HepG2 (cell line): Measurements from ENCODE around the gene ASB9. TPM values are rescaled to one million over a fixed set of nuclear protein-coding genes. Genes with fewer than 3 reads are reported as not detected.

Experiments used
- ATAC-seq: fragments of 200-7000 bp; cut with Tn5 transposase; 3 replicates; pipeline ENCODE4 v1.9.1; 2020; ENCODE audit warnings: mild to moderate bottlenecking, moderate library complexity
- BruUV-seq: library from RNA; stranded (reverse); fragments of 400-500 nt; replicated peaks from 2 replicates; lab custom pipeline; 2021; lab: Mats Ljungman, UMichigan
- CTCF ChIA-PET: fragments of 300-600 bp; formaldehyde crosslinking; extraction: SDS; loops from one replicate; lab custom pipeline; 2021; ENCODE audit warnings: low total read pairs, inconsistent platforms, low intra/inter-chr PET ratio; lab: Yijun Ruan, JAX
- POLR2A ChIA-PET: fragments of 350-600 bp; sonication (Branson Sonifier 250); formaldehyde crosslinking; loops from one replicate; lab custom pipeline; 2020; ENCODE audit warnings: antibody characterized with exemption, inconsistent platforms; lab: Yijun Ruan, JAX
- DNase-seq: peaks from one replicate; pipeline ENCODE4 v3.0.0-alpha.2; 2015; ENCODE audit warnings: low spot score
- FAIRE-seq: peaks from 3 replicates; lab custom pipeline; 2011; peaks lifted over from hg19 to GRCh38; lab: Jason Lieb, UNC
- H2AFZ ChIP-seq: one replicate; pipeline ENCODE4 v1.6.1; 2011; ENCODE audit warnings: low read length, inconsistent platforms
- H3K27ac ChIP-seq: fragments of 300-600 bp; 3 replicates; pipeline ENCODE4 v1.8.0; 2011; ENCODE audit warnings: mixed run types, mild to moderate bottlenecking, mixed read lengths, low read length, inconsistent platforms; ENCODE audit not compliant: insufficient read depth; ENCODE audit errors: extremely low read length
- H3K27me3 ChIP-seq, 2 experiments: fragments of 200-600 bp in 1 of 2; 2 replicates in 1 of 2; 3 replicates in 1 of 2; pipeline versions ENCODE4 v1.6.0 to v1.8.0; 2011; ENCODE audit warnings: low read length in 2 of 2, mild to moderate bottlenecking in 2 of 2, moderate library complexity in 2 of 2, inconsistent platforms in 1 of 2; ENCODE audit not compliant: insufficient read depth in 2 of 2, control insufficient read depth in 1 of 2
- H3K36me3 ChIP-seq, 2 experiments: fragments of 200-600 bp in 1 of 2; replicated peaks in 1 of 2; 2 replicates in 1 of 2; 3 replicates in 1 of 2; pipeline versions ENCODE4 v1.5.1 to v1.8.0; 2011; ENCODE audit warnings: low read length in 2 of 2, inconsistent platforms in 1 of 2; ENCODE audit not compliant: insufficient read depth in 2 of 2, control insufficient read depth in 1 of 2
- H3K4me1 ChIP-seq: 2 replicates; pipeline ENCODE4 v1.5.1; 2012; ENCODE audit warnings: low read length, inconsistent platforms; ENCODE audit not compliant: insufficient read depth
- H3K4me2 ChIP-seq: 2 replicates; pipeline ENCODE4 v1.6.0; 2011; ENCODE audit warnings: low read depth, low read length, inconsistent platforms
- H3K4me3 ChIP-seq, 3 experiments: fragments of 200-600 bp in 1 of 3; sonication (generic), shearing (Covaris generic) in 1 of 3; replicated peaks in 1 of 3; 2 replicates each; pipeline ENCODE4 v1.5.1; 2011 to 2016; ENCODE audit warnings: low read length in 3 of 3, inconsistent platforms in 2 of 3, low read depth in 2 of 3, mild to moderate bottlenecking in 2 of 3, control low read depth in 1 of 3, mixed read lengths in 1 of 3; ENCODE audit not compliant: insufficient read depth in 1 of 3
- H3K79me2 ChIP-seq: one replicate; pipeline ENCODE4 v1.6.1; 2011; ENCODE audit warnings: low read length, inconsistent platforms; ENCODE audit not compliant: insufficient read depth
- H3K9ac ChIP-seq: 2 replicates; pipeline ENCODE4 v1.6.0; 2011; ENCODE audit warnings: mild to moderate bottlenecking, low read depth, low read length, inconsistent platforms; ENCODE audit not compliant: insufficient read depth
- H3K9me3 ChIP-seq: 2 replicates; pipeline ENCODE4 v1.5.1; 2012; ENCODE audit warnings: mild to moderate bottlenecking, low read length
- H4K20me1 ChIP-seq: 2 replicates; pipeline ENCODE4 v1.6.0; 2011; ENCODE audit warnings: inconsistent platforms, mild to moderate bottlenecking, low read length, moderate library complexity; ENCODE audit not compliant: insufficient read depth
- AKNA ChIP-seq: sonication (generic); formaldehyde crosslinking; IDR thresholded peaks from 2 replicates; pipeline ENCODE4 v1.4.0; 2020; ENCODE audit warnings: missing genetic modification reagents, borderline replicate concordance
- DNMT3B ChIP-seq: conservative IDR thresholded peaks from 2 replicates; pipeline ENCODE4 v1.6.1; 2016; ENCODE audit warnings: missing biosample characterization, control low read depth
- HMG20A ChIP-seq: IDR thresholded peaks from 2 replicates; pipeline ENCODE4 v1.6.1; 2016; ENCODE audit warnings: borderline replicate concordance
- HNF4G ChIP-seq, 2 experiments: sonication (generic) in 1 of 2; formaldehyde crosslinking in 1 of 2; IDR thresholded peaks; 2 replicates each; pipeline versions ENCODE4 v1.4.0 to v1.6.1; 2011 to 2020; ENCODE audit warnings: borderline replicate concordance in 2 of 2, low read depth in 2 of 2, mild to moderate bottlenecking in 2 of 2, low read length in 1 of 2, missing genetic modification reagents in 1 of 2, moderate library complexity in 1 of 2
- NFIC ChIP-seq: IDR thresholded peaks from 2 replicates; pipeline ENCODE4 v1.6.1; 2012; ENCODE audit warnings: mild to moderate bottlenecking, low read length, inconsistent platforms
- POLR2A ChIP-seq, 2 experiments: IDR thresholded peaks; 2 replicates each; pipeline ENCODE4 v1.6.1; 2011; ENCODE audit warnings: low read depth in 2 of 2, low read length in 2 of 2, mild to moderate bottlenecking in 1 of 2, moderate library complexity in 1 of 2; ENCODE audit not compliant: insufficient read depth in 1 of 2
- SAP130 ChIP-seq: IDR thresholded peaks from 2 replicates; pipeline ENCODE4 v1.6.1; 2016; ENCODE audit warnings: low read depth
- ZNF263 ChIP-seq: sonication (generic); formaldehyde crosslinking; IDR thresholded peaks from 2 replicates; pipeline ENCODE4 v1.4.0; 2020; ENCODE audit warnings: missing genetic modification reagents
- ZNF567 ChIP-seq: sonication (generic); formaldehyde crosslinking; IDR thresholded peaks from 2 replicates; pipeline ENCODE4 v1.8.1; 2023; ENCODE audit warnings: mild to moderate bottlenecking, missing genetic modification reagents, borderline replicate concordance
- ZNF7 ChIP-seq: IDR thresholded peaks from 2 replicates; pipeline ENCODE4 v1.6.1; 2016; ENCODE audit warnings: missing biosample characterization, missing genetic modification reagents
- ZNF740 ChIP-seq: sonication (generic); formaldehyde crosslinking; IDR thresholded peaks from 2 replicates; pipeline ENCODE4 v1.4.0; 2020; ENCODE audit warnings: missing genetic modification reagents
- WGBS: methylation state at CpG from one replicate; pipeline ENCODE4 v1.1.6; 2017; ENCODE audit warnings: low lambda C conversion rate; 5-methylcytosine and 5-hydroxymethylcytosine counted together
- in situ Hi-C: cut with HindIII; loops from 2 replicates; pipeline ENCODE4 v1.10.0; 2017; ENCODE audit warnings: low pct_unique_long_range_greater_than_20kb; ENCODE audit not compliant: extremely low pct_ligation_motif_present
- intact Hi-C: fragments of 100-400 bp; cut with micrococcal nuclease; formaldehyde crosslinking; loops from one replicate; pipeline ENCODE4 v1.10.0; 2022; ENCODE audit not compliant: unreplicated experiment
- polyA plus RNA-seq, 8 experiments: library from polyadenylated mRNA; depleted of rRNA in 3 of 8; stranded (reverse) in 7 of 8; unstranded in 1 of 8; fragments of >200 nt; fragmentation: Illumina TruSeq in 4 of 8; extraction: Trizol in 4 of 8; gene quantifications; 2 replicates each; pipeline versions ENCODE4 v1.2.1 to v1.2.3, GENCODE V29; 2011 to 2016; ENCODE audit warnings: low read depth in 4 of 8, missing spikeins in 1 of 8, mixed read lengths in 1 of 8; ENCODE audit not compliant: insufficient read depth in 1 of 8
- total RNA-seq, 5 experiments: library from RNA; depleted of rRNA; stranded (reverse); fragments of >200 nt; fragmentation: Illumina TruSeq; extraction: Trizol; gene quantifications; 2 replicates each; pipeline ENCODE4 v1.2.3, GENCODE V29; 2016; ENCODE audit warnings: low read depth in 1 of 5

Gene ASB9
- total and polyA plus RNA-seq, 2 of the 13 experiments (the other 11 are each of a cell fraction or from before 2014, with no cell fraction given): 4.2 to 13.8 TPM

- CTCF ChIA-PET: no interaction called here
- H3K27me3 ChIP-seq: no peaks in the 10 kb centered on the region
- peaks cover 0 to 3% of the 10 kb centered on the region in 2 experiments; a peak in 1 of 5 replicates for H3K36me3 ChIP-seq
- WGBS: 97% methylated on average over 4 of the region's 4 CpGs
- no peaks in the 10 kb centered on the region for H3K79me2 ChIP-seq
- H3K4me2 ChIP-seq: no peak overlapping the region
- TF ChIP-seq ZNF740 (CRISPR knock-in tag) (no peak), NFIC (no peak), SAP130 (no peak), HMG20A (CRISPR knock-in tag) (no peak), POLR2A (IDR thresholded peaks at IDR 0.05; ENCODE audit: insufficient read depth in 1 of 2, low read depth in 2 of 2, low read length in 2 of 2) (no peak), ZNF263 (no peak), ZNF567 (CRISPR knock-in tag) (no peak), ZNF7 (CRISPR knock-in tag) (no peak)
- TF ChIP-seq, all 625 proteins: peak for 0
- H3K4me3 ChIP-seq: no peak overlapping the region
- intact Hi-C loops: no loop called here
- no peaks in the 10 kb centered on the region for H3K9me3 ChIP-seq
- H3K4me1 ChIP-seq: no peaks in the 10 kb centered on the region
- no peak for FAIRE-seq
- DNase-seq: no peak
- H3K27ac ChIP-seq: no peak overlapping the region
- H4K20me1 ChIP-seq: no peaks in the 10 kb centered on the region
- no peak overlapping the region for H2AFZ ChIP-seq
- ATAC-seq: no peak
- BruUV-seq: no TSS peak
- POLR2A ChIA-PET: no interaction called here
- no peak overlapping the region for H3K9ac ChIP-seq
- in situ Hi-C loops: no loop called here
Observed at GRCh38 chrX:15319075-15319474, 49.2 kb upstream of the ASB9 start.

GRCh38 chrX:15315509-15315908 lies 45.6 kb upstream of the ASB9 start, which contains the start of gene ASB11:
ASB11 (minus strand) TSS chrX:15315640; CDS start chrX:15315605, 35 bp downstream.
- DNase-seq (no peak), FAIRE-seq (no peak), ATAC-seq (no peak)
- H3K79me2 ChIP-seq: no peaks in the 10 kb centered on the region
- no peak within 1 kb of the TSS for H3K4me2 ChIP-seq
- in situ Hi-C loops: no loop called here
- intact Hi-C loops: no loop called here
- WGBS: 56% methylated on average over 3 of the region's 3 CpGs
- H3K9ac ChIP-seq: no peak within 1 kb of the TSS
- ChIA-PET POLR2A (no interaction called here), CTCF (no interaction called here)
- no peak within 1 kb of the TSS for H2AFZ ChIP-seq
- no TSS peak for BruUV-seq
- H3K4me3 ChIP-seq: no peak within 1 kb of the TSS
- H3K27me3 ChIP-seq: no peaks in the 10 kb centered on the region
- H3K36me3 ChIP-seq: no peaks in the 10 kb centered on the region; a peak in 1 of 5 replicates
- H3K4me1 ChIP-seq: no peaks in the 10 kb centered on the region
- H3K9me3 ChIP-seq: no peaks in the 10 kb centered on the region
- no peaks in the 10 kb centered on the region for H4K20me1 ChIP-seq
- H3K27ac ChIP-seq: no peak within 1 kb of the TSS
- TF ChIP-seq AKNA: no peak
- no peak for TF ChIP-seq DNMT3B (CRISPR knock-in tag)
- TF ChIP-seq HNF4G (IDR thresholded peaks at IDR 0.05; ENCODE audit: borderline replicate concordance, low read depth, low read length): no peak
- no peak for TF ChIP-seq HNF4G (CRISPR knock-in tag; IDR thresholded peaks at IDR 0.05; ENCODE audit: borderline replicate concordance, low read depth)
